Measurements from ENCODE around the gene INSM1. TPM values are rescaled to one million over a fixed set of nuclear protein-coding genes. Genes with fewer than 3 reads are reported as not detected.

INSM1 gene, protein sequence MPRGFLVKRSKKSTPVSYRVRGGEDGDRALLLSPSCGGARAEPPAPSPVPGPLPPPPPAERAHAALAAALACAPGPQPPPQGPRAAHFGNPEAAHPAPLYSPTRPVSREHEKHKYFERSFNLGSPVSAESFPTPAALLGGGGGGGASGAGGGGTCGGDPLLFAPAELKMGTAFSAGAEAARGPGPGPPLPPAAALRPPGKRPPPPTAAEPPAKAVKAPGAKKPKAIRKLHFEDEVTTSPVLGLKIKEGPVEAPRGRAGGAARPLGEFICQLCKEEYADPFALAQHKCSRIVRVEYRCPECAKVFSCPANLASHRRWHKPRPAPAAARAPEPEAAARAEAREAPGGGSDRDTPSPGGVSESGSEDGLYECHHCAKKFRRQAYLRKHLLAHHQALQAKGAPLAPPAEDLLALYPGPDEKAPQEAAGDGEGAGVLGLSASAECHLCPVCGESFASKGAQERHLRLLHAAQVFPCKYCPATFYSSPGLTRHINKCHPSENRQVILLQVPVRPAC
- total RNA-seq (2022; extraction: Qiagen RNA extraction), result not detected in 5 replicates

DNA sequence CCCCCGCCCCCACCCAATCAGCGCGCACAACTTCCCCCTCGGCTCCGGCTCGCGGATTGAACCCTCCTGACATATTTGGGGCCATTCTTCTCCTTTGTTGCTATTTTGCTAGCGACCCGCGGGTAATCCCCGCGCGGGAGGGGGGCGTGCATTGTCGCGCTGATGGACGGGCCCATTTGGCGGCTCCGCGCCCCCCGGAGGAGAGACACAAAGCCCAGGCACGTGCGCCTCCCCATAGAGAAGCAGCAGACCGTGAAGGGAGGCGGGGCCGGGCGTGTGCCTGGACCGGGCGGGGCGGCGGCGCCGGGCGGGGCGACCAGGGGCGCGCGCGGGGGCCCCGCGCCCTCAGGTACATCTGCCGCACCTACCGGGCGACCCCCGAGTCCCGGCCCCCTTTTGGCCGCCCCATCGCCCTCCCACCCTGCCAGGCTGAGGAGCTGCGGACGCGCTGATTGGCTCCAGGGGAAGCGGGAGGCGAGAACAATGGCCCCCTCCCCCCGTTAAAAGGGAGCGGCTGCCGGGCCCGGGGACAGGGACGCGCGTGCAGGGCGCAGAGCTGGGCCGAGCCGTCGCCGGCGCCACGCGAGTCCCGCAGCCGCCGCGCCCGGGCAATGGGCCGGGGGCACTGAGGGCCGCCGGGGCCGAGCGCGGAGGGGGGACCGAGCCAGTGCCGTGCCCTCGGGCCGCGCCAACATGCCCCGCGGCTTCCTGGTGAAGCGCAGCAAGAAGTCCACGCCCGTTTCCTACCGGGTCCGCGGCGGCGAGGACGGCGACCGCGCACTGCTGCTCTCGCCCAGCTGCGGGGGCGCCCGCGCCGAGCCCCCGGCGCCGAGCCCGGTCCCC, at the start of gene INSM1:
Gene INSM1, plus strand, starts transcription at position 530 of the 843 bp plus-strand sequence. Its CDS starts 164 bp downstream, at position 694.

Data from A549 treated with dexamethasone at 1 μM for 4 hours (cell line).